Stomach (tissue), 9 donors: ENCODE results near the gene NR3C1. TPM values are rescaled to one million over a fixed set of nuclear protein-coding genes. Genes with fewer than 3 reads are reported as not detected.

ENCODE experiments used
- DNase-seq, 2 donors: peaks; one replicate each; pipeline versions ENCODE4 v3.0.0 to v3.0.0-alpha.2; 2013 to 2019
- H3K27ac ChIP-seq, 5 donors: fragments of 200-600 bp in 4 of 5; sonication (generic) in 4 of 5; one replicate each; pipeline ENCODE4 v1.5.1; 2013 to 2019; ENCODE audit warnings: mild to moderate bottlenecking in 1 of 5, moderate library complexity in 1 of 5
- H3K27me3 ChIP-seq, 3 donors: fragments of 200-600 bp; sonication (generic); one replicate each; pipeline ENCODE4 v1.5.1; 2017 to 2019; ENCODE audit warnings: mixed run types in 1 of 3
- H3K36me3 ChIP-seq, 4 donors: fragments of 200-600 bp; sonication (generic); 1 replicate in 3 of 4; 2 replicates in 1 of 4; pipeline ENCODE4 v1.5.1; 2016 to 2019
- H3K4me1 ChIP-seq, 4 donors: fragments of 200-600 bp; sonication (generic); one replicate each; pipeline ENCODE4 v1.5.1; 2016 to 2019
- H3K4me3 ChIP-seq, 4 donors: fragments of 200-600 bp; sonication (generic) in 3 of 4; one replicate each; pipeline ENCODE4 v1.5.1; 2016 to 2019; ENCODE audit warnings: mild to moderate bottlenecking in 1 of 4
- H3K9me3 ChIP-seq, 4 donors: fragments of 200-600 bp; sonication (generic); one replicate each; pipeline ENCODE4 v1.5.1; 2016 to 2019
- EP300 ChIP-seq: sonication (generic); formaldehyde crosslinking; IDR thresholded peaks from one replicate; pipeline ENCODE4 v1.6.1; 2017; ENCODE audit warnings: antibody characterized with exemption
- POLR2A ChIP-seq, 4 donors: fragments of 450-650 bp; IDR thresholded peaks; one replicate each; pipeline ENCODE4 v1.6.1; 2016; ENCODE audit warnings: antibody characterized with exemption in 4 of 4, control low read depth in 2 of 4, mild to moderate bottlenecking in 1 of 4, moderate library complexity in 1 of 4
- POLR2AphosphoS5 ChIP-seq, 3 donors: sonication (generic); formaldehyde crosslinking; IDR thresholded peaks; one replicate each; pipeline ENCODE4 v1.6.1; 2016; ENCODE audit warnings: antibody characterized with exemption in 3 of 3
- WGBS, 5 donors: extraction: QIAGEN DNeasy Blood & Tissue Kit in 3 of 5; methylation state at CpG; one replicate each; pipeline versions ENCODE4 v1.1.5 to v1.1.7; 2013 to 2018; 5-methylcytosine and 5-hydroxymethylcytosine counted together
- intact Hi-C: fragments of 100-400 bp; cut with DNase I; formaldehyde crosslinking; loops from one replicate; pipeline ENCODE4 v1.15.1; 2023; ENCODE audit warnings: low total_unique reads
- polyA plus RNA-seq, 3 donors: library from polyadenylated mRNA; stranded (reverse); fragments of 200-250 nt; gene quantifications; one replicate each; pipeline ENCODE4 v1.2.3, GENCODE V29; 2013
- total RNA-seq, 5 donors: library from RNA; depleted of rRNA; stranded (reverse); fragments of >200 nt; gene quantifications; one replicate each; pipeline versions ENCODE4 v1.1.0 to v1.2.3, GENCODE V29; 2014 to 2016
- TF ChIP-seq, protein P1 (sequence below), 7 experiments: fragments of 450-650 bp in 4 of 7; fragments of 200-600 bp in 3 of 7; sonication (generic) in 3 of 7; IDR thresholded peaks; one replicate each; pipeline ENCODE4 v1.5.1; 2016 to 2019; ENCODE audit warnings: antibody characterized with exemption in 7 of 7, control low read depth in 2 of 7, mild to moderate bottlenecking in 1 of 7
- donor health status: healthy with polysubstance abuse.
- donor health status: Bipolar disorder and iron deficiency.
- donor health status: healthy.

Gene NR3C1
- total and polyA plus RNA-seq, 8 donors: 6.4 to 82.8 (median 15.8) TPM

DNA sequence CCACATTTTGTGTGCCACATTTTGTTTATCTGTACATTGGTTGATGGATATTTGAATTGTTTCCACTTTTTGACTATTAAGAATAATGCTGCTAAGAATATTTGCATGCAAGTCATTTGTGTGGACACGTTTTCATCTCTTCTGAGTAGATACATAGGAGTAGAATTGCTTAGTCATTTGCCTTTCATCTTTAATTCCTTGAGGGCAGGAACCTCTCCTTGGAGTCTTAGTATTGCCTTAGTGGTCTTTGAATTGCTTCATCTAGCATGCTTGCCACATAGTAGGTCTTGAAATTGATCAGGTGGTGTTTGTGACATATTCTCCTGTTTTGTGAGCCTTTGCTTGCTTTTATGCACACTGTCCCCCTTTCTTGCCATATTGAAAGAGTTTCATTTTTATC is 128.5 kb downstream of the NR3C1 start:
- Histone ChIP-seq H3K4me3 (no peak overlapping the region), H3K27ac (no peak overlapping the region), H3K27me3 (no peaks in the 10 kb centered on the region), H3K36me3 (peaks cover 0 to 13% (median 6%) of the 10 kb centered on the region in 4 donors), H3K9me3 (no peaks in the 10 kb centered on the region), H3K4me1 (peaks cover 0 to 4% (median 0%) of the 10 kb centered on the region in 4 donors)
- TF ChIP-seq POLR2A (IDR thresholded peaks at IDR 0.05): no peak
- TF ChIP-seq EP300: no peak
- TF ChIP-seq, protein P1, sequence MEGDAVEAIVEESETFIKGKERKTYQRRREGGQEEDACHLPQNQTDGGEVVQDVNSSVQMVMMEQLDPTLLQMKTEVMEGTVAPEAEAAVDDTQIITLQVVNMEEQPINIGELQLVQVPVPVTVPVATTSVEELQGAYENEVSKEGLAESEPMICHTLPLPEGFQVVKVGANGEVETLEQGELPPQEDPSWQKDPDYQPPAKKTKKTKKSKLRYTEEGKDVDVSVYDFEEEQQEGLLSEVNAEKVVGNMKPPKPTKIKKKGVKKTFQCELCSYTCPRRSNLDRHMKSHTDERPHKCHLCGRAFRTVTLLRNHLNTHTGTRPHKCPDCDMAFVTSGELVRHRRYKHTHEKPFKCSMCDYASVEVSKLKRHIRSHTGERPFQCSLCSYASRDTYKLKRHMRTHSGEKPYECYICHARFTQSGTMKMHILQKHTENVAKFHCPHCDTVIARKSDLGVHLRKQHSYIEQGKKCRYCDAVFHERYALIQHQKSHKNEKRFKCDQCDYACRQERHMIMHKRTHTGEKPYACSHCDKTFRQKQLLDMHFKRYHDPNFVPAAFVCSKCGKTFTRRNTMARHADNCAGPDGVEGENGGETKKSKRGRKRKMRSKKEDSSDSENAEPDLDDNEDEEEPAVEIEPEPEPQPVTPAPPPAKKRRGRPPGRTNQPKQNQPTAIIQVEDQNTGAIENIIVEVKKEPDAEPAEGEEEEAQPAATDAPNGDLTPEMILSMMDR (IDR thresholded peaks at IDR 0.05): no peak
- no peak for TF ChIP-seq POLR2AphosphoS5 (IDR thresholded peaks at IDR 0.05)
- intact Hi-C loops: no loop called here
- DNase-seq: no peak
- WGBS, 5 donors: 69 to 90% (median 82%) methylated on average over 1 of the region's 1 CpG

DNA sequence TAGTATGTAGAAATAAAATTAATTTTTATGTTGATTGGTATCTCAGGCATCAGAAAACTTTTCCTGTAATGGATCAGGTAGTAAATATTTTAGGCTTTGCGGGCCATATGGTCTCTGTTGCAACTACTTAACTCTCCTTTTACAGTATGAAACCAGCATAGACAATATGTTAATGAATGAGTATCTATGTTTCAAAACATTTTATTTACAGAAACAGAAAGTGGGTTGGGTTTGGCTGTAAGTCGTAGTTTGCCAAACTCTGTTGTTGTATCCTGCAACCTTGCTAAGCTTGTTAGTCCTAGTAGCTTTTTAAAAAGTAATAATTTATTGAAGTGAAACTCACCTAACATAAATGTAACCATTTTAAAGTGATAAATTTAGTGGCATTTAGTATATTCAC is 132.1 kb downstream of the NR3C1 start:
- Histone ChIP-seq H3K27ac (no peak overlapping the region), H3K36me3 (no peaks in the 10 kb centered on the region), H3K27me3 (no peaks in the 10 kb centered on the region), H3K9me3 (peaks cover 0 to 10% (median 3%) of the 10 kb centered on the region in 4 donors), H3K4me3 (no peak overlapping the region), H3K4me1 (no peaks in the 10 kb centered on the region)
- DNase-seq: no peak
- TF ChIP-seq, protein P1 (IDR thresholded peaks at IDR 0.05): no peak
- no peak for TF ChIP-seq POLR2A (IDR thresholded peaks at IDR 0.05)
- no peak for TF ChIP-seq POLR2AphosphoS5 (IDR thresholded peaks at IDR 0.05)
- no peak for TF ChIP-seq EP300
- intact Hi-C loops: no loop called here
- WGBS, 5 donors: 85 to 92% (median 91%) methylated on average over 2 of the region's 2 CpGs

DNA sequence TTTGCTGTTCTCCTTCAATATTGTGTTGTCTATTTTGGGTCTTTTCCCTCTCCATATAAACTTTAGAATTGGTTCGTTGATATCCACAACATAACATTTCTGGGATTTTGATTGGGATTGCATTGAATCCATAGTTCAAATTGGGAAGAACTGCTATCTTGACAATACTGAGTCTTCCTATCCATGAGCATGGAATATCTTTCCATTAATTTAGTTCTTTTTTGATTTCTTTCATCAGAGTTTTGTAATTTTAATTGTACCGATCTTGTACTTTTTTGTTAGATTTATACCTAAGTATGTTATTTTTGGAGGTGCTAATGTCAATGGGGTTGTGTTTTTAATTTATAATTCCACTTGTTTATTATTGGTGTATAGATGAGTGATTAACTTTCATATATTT is 135.1 kb downstream of the NR3C1 start:
- no peak overlapping the region for H3K27ac ChIP-seq
- intact Hi-C loops: no loop called here
- TF ChIP-seq POLR2A (IDR thresholded peaks at IDR 0.05) (no peak), EP300 (no peak), POLR2AphosphoS5 (IDR thresholded peaks at IDR 0.05) (no peak)
- TF ChIP-seq, protein P1 (IDR thresholded peaks at IDR 0.05): no peak
- peaks cover 0 to 10% (median 3%) of the 10 kb centered on the region in 4 donors for H3K9me3 ChIP-seq
- no peaks in the 10 kb centered on the region for H3K27me3 ChIP-seq
- H3K4me1 ChIP-seq: no peaks in the 10 kb centered on the region
- no peaks in the 10 kb centered on the region for H3K36me3 ChIP-seq
- DNase-seq: no peak
- H3K4me3 ChIP-seq: no peak overlapping the region
- 96 to 99% (median 97%) methylated on average over 2 of the region's 2 CpGs for WGBS, 5 donors

DNA sequence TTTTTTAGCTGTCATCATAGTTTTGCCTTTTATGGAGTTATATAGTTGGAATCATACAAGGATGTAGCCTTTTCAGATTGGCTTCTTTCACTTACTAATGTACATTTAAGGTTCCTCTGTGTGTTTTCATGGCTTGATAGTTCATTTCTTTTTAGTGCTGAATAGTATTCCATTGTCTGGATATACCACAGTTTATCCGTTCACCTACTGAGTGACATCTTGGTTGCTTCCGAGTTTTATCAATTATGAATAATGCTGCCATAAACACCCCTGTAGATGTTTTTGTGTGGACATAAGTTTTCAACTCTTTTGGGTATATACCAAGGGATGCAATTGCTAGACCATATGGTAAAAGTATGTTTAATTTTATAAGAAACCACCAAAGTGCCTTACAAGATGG is 136.3 kb downstream of the NR3C1 start:
- Histone ChIP-seq H3K36me3 (no peaks in the 10 kb centered on the region), H3K4me3 (no peak overlapping the region), H3K27me3 (no peaks in the 10 kb centered on the region), H3K4me1 (no peaks in the 10 kb centered on the region), H3K9me3 (peaks cover 0 to 10% (median 3%) of the 10 kb centered on the region in 4 donors), H3K27ac (no peak overlapping the region)
- TF ChIP-seq, protein P1 (IDR thresholded peaks at IDR 0.05): no peak
- TF ChIP-seq POLR2AphosphoS5 (IDR thresholded peaks at IDR 0.05) (no peak), POLR2A (IDR thresholded peaks at IDR 0.05) (no peak), EP300 (no peak)
- intact Hi-C loops: no loop called here
- 95 to 99% (median 97%) methylated on average over 2 of the region's 2 CpGs for WGBS, 5 donors
- DNase-seq: no peak
